Daoy (cell line): ENCODE results near the gene TMEM131. TPM values are rescaled to one million over a fixed set of nuclear protein-coding genes. Genes with fewer than 3 reads are reported as not detected.

Source experiments
- DNase-seq: peaks from one replicate; pipeline ENCODE4 v3.0.0-alpha.2; 2015; ENCODE audit warnings: low read depth
- total RNA-seq: library from RNA; depleted of rRNA; stranded (reverse); fragments of >200 nt; shearing (Covaris generic); gene quantifications from 2 replicates; pipeline ENCODE4 v1.2.3, GENCODE V29; 2014

The TMEM131 gene
- total RNA-seq, 1 experiment from 2014 or later, result 10.5 TPM

GRCh38 chr2:98020516-98020915 is 24.8 kb upstream of the TMEM131 start:
- DNase-seq, result no peak

- no peak for DNase-seq
Measured at GRCh38 chr2:98016908-98017670, 21.3 kb upstream of the TMEM131 start.

GRCh38 chr2:98015671-98016070 is 19.9 kb upstream of the TMEM131 start:
- DNase-seq, result no peak

GRCh38 chr2:98014379-98014778 is 18.6 kb upstream of the TMEM131 start:
- no peak for DNase-seq

- DNase-seq, result peak; percentile 17
Measured at GRCh38 chr2:98013407-98014042, 17.8 kb upstream of the TMEM131 start.

GRCh38 chr2:98012561-98012991 is 16.8 kb upstream of the TMEM131 start:
- no peak for DNase-seq

- DNase-seq, result no peak
Measured at GRCh38 chr2:98009887-98010760, 14.4 kb upstream of the TMEM131 start.

- no peak for DNase-seq
Measured at GRCh38 chr2:98008415-98008814, 12.7 kb upstream of the TMEM131 start.

GRCh38 chr2:98006378-98006777 is 10.6 kb upstream of the TMEM131 start:
- DNase-seq, result no peak

GRCh38 chr2:98004613-98005012 is 8.9 kb upstream of the TMEM131 start:
- DNase-seq, result no peak

GRCh38 chr2:98004047-98004446 is 8.3 kb upstream of the TMEM131 start:
- no peak for DNase-seq

GRCh38 chr2:97999536-97999935 is 3.8 kb upstream of the TMEM131 start:
- DNase-seq, result no peak

GRCh38 chr2:97998431-97999005 is 2.8 kb upstream of the TMEM131 start:
- no peak for DNase-seq

GRCh38 chr2:97997784-97998392 is 2.1 kb upstream of the TMEM131 start:
- DNase-seq, result no peak

- no peak for DNase-seq
Measured at GRCh38 chr2:97996679-97997078, 931 bp upstream of the TMEM131 start.

- DNase-seq, result peak; percentile 43
Measured at GRCh38 chr2:97995026-97995733, 568 bp downstream of the TMEM131 start.

- no peak for DNase-seq
Measured at GRCh38 chr2:97994476-97994875, 1.3 kb downstream of the TMEM131 start.

- DNase-seq, result no peak
Measured at GRCh38 chr2:97993926-97994325, 1.8 kb downstream of the TMEM131 start.

- peak; percentile 10 for DNase-seq
Measured at GRCh38 chr2:97992836-97993825, 2.6 kb downstream of the TMEM131 start.
